ENCODE data around the gene JRKL.

The JRKL gene

DNA sequence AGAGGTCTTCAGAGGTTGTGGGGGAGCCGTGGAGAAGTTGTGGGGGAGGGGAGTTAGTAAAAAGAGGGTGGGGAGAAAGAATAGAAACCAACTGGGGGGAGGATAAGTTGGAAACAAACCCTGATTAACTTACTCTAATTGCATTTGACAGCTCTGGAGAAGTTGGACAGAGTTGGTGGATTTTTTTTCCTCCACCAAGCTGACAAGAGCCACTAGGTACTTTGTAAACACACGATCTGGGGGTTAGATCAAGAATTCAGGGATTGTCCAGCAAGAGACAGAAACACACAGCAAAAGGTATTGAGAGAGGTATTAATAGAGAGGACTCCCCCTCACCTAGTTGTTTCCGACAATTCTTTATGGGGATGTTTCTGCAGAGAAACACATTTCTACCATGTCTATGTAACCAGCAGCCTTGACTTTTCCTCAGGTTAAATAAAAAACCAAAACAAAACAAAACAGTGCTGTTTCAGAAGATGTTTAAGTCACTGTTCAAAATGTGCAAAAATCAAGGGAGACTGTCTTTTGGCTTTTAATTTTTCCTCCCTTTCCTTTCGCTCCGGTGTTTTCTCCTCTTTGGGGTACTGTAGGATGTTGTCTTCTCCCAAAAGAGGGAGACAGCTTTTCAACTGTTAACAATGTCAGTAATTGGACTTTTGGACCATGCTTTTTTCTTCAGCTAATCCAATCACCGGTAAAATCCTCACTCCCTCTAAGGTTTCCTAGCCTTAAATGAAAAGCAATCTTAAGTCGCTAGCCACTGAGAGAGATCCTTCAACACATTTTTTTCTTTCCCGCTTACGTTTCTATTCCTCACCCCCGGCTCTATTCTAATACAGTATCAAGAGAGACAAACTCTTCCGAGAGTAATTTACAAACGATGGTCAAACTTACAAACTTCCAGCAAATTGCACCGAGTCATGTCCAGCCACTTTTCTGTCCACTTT, 47.5 kb upstream of the JRKL start:
- H3K4me3 ChIP-seq (ENCODE audit: low read depth, low read length, poor library complexity, severe bottlenecking), result peak overlapping the region; percentile 65
- H3F3A ChIP-seq (ENCODE audit: insufficient read depth, low read length), result no peaks in the 10 kb centered on the region
- H3K36me3 ChIP-seq (ENCODE audit: insufficient read depth, low read length), result no peaks in the 10 kb centered on the region
- H3K9ac ChIP-seq (ENCODE audit: low read length), result peak overlapping the region; percentile 62
- no peaks in the 10 kb centered on the region for H3K79me2 ChIP-seq (ENCODE audit: insufficient read depth, low read length)
- no peaks in the 10 kb centered on the region for H4K20me1 ChIP-seq (ENCODE audit: insufficient read depth, low read length)
- no peak for TF ChIP-seq EZH2 (IDR thresholded peaks at IDR 0.05; ENCODE audit: borderline replicate concordance, low read length)
- TF ChIP-seq, protein P1, sequence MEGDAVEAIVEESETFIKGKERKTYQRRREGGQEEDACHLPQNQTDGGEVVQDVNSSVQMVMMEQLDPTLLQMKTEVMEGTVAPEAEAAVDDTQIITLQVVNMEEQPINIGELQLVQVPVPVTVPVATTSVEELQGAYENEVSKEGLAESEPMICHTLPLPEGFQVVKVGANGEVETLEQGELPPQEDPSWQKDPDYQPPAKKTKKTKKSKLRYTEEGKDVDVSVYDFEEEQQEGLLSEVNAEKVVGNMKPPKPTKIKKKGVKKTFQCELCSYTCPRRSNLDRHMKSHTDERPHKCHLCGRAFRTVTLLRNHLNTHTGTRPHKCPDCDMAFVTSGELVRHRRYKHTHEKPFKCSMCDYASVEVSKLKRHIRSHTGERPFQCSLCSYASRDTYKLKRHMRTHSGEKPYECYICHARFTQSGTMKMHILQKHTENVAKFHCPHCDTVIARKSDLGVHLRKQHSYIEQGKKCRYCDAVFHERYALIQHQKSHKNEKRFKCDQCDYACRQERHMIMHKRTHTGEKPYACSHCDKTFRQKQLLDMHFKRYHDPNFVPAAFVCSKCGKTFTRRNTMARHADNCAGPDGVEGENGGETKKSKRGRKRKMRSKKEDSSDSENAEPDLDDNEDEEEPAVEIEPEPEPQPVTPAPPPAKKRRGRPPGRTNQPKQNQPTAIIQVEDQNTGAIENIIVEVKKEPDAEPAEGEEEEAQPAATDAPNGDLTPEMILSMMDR (IDR thresholded peaks at IDR 0.05; ENCODE audit: low read length), result no peak; the same call in 1 of the 2 replicates
- peak overlapping the region; percentile 73 for H3K4me2 ChIP-seq (ENCODE audit: low read length)
- H3K4me1 ChIP-seq (ENCODE audit: insufficient read depth, low read length, severe bottlenecking), result peaks cover 52% of the 10 kb centered on the region
- H2AFZ ChIP-seq (ENCODE audit: low read length), result peak overlapping the region; percentile 67
- H3K27ac ChIP-seq (ENCODE audit: low read depth, low read length, poor library complexity, severe bottlenecking), result peak overlapping the region; percentile 62
- no peaks in the 10 kb centered on the region for H3K27me3 ChIP-seq (ENCODE audit: insufficient read depth, low read length)
- H3K9me2 ChIP-seq (ENCODE audit: low read depth, low read length), result no peaks in the 10 kb centered on the region
- no peaks in the 10 kb centered on the region for H3K9me3 ChIP-seq (ENCODE audit: low read length)

DNA sequence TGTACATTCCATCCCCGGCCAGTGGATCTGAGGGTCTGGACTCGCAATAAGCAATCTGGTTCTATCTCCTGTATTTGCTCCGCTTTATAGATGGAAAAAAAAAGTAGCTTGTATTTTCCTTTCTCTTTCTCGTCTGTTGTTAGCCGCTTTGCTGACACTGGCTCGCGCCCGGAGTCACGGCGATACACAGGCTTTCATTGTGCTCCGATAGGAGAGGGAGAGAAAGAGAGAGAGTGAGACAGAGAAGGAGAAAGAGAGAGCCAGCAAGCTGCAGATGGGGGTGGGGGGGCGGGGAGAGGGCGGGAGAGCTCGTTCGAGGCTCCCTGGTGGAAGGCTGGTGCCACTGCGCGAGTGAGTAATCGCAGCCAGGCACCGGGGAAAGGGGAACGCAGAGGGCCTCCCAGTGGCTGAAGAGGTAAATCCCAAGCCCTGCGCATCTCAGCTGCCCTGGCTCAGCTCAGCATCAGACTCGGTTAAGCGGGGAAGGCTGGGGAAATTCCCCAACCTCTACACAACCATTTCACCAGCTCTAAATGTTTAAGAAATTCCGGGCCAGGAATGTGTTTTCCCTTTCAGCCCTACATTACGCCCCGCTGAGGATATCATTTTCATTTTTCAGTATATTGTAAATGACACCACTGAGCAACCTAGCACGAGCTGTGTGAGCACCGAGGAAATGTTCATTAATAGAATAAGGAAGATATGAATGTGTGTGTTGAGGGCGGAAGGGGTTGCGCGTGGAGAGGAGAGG, 46.7 kb upstream of the JRKL start, which contains the start of gene MAML2:
Gene MAML2, minus strand, starts transcription at position 235 of the 751 bp plus-strand sequence. CDS start 1,300 bp downstream, outside the sequence.
- H3K4me2 ChIP-seq (ENCODE audit: low read length), result peak within 1 kb of the TSS; percentile 73
- peak within 1 kb of the TSS; percentile 65 for H3K4me3 ChIP-seq (ENCODE audit: low read depth, low read length, poor library complexity, severe bottlenecking)
- H3K9me2 ChIP-seq (ENCODE audit: low read depth, low read length), result no peaks in the 10 kb centered on the region
- H4K20me1 ChIP-seq (ENCODE audit: insufficient read depth, low read length), result no peaks in the 10 kb centered on the region
- no peaks in the 10 kb centered on the region for H3F3A ChIP-seq (ENCODE audit: insufficient read depth, low read length)
- no peaks in the 10 kb centered on the region for H3K79me2 ChIP-seq (ENCODE audit: insufficient read depth, low read length)
- no peaks in the 10 kb centered on the region for H3K9me3 ChIP-seq (ENCODE audit: low read length)
- no peak for TF ChIP-seq EZH2 (IDR thresholded peaks at IDR 0.05; ENCODE audit: borderline replicate concordance, low read length)
- TF ChIP-seq, protein P1 (IDR thresholded peaks at IDR 0.05; ENCODE audit: low read length), result peak; percentile 68
- no peaks in the 10 kb centered on the region for H3K27me3 ChIP-seq (ENCODE audit: insufficient read depth, low read length)
- H3K36me3 ChIP-seq (ENCODE audit: insufficient read depth, low read length), result no peaks in the 10 kb centered on the region
- H3K27ac ChIP-seq (ENCODE audit: low read depth, low read length, poor library complexity, severe bottlenecking), result peak within 1 kb of the TSS; percentile 62
- H3K4me1 ChIP-seq (ENCODE audit: insufficient read depth, low read length, severe bottlenecking), result peaks cover 44% of the 10 kb centered on the region
- H2AFZ ChIP-seq (ENCODE audit: low read length), result peak within 1 kb of the TSS; percentile 67
- peak within 1 kb of the TSS; percentile 62 for H3K9ac ChIP-seq (ENCODE audit: low read length)

DNA sequence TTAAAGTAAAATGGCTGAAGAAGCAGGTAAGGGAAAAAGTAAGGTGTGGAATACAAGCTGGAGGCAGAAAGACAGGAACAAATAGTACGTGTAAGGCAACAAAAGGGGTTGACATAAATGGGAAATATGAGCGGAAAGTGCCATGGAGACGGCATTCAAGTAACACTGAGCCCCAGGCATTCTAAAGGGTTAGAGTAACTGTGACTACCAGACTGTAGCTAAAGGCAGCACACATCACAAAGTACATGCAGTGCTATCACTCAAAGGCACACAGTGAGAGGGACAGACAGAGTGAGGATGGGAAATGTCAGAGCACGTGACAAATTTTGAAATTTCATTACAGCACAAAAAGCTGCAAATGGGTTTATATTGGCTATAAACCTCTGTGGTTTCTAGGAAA, 33.0 kb upstream of the JRKL start:
- Histone ChIP-seq H3K9me2 (ENCODE audit: low read depth, low read length) (no peaks in the 10 kb centered on the region), H3K9me3 (ENCODE audit: low read length) (no peaks in the 10 kb centered on the region), H3K4me2 (ENCODE audit: low read length) (no peak overlapping the region), H3F3A (ENCODE audit: insufficient read depth, low read length) (no peaks in the 10 kb centered on the region), H3K79me2 (ENCODE audit: insufficient read depth, low read length) (no peaks in the 10 kb centered on the region), H3K4me3 (ENCODE audit: low read depth, low read length, poor library complexity, severe bottlenecking) (no peak overlapping the region), H3K27me3 (ENCODE audit: insufficient read depth, low read length) (no peaks in the 10 kb centered on the region), H3K4me1 (ENCODE audit: insufficient read depth, low read length, severe bottlenecking) (no peaks in the 10 kb centered on the region), H3K27ac (ENCODE audit: low read depth, low read length, poor library complexity, severe bottlenecking) (no peak overlapping the region), H3K9ac (ENCODE audit: low read length) (no peak overlapping the region), H2AFZ (ENCODE audit: low read length) (no peak overlapping the region), H3K36me3 (ENCODE audit: insufficient read depth, low read length) (peaks cover 48% of the 10 kb centered on the region), H4K20me1 (ENCODE audit: insufficient read depth, low read length) (no peaks in the 10 kb centered on the region)
- TF ChIP-seq EZH2 (IDR thresholded peaks at IDR 0.05; ENCODE audit: borderline replicate concordance, low read length), result no peak
- TF ChIP-seq, protein P1 (IDR thresholded peaks at IDR 0.05; ENCODE audit: low read length), result no peak
